GM12878 (cell line): ENCODE results near the gene NR1D1.

Experiments used
- GABPA ChIP-seq: IDR thresholded peaks from 2 replicates; pipeline ENCODE4 v1.6.1; 2014; ENCODE audit warnings: antibody characterized with exemption, low read depth, mild to moderate bottlenecking, inconsistent platforms
- POLR2A ChIP-seq: IDR thresholded peaks from 2 replicates; pipeline ENCODE4 v1.6.1; 2011; ENCODE audit warnings: low read depth, mild to moderate bottlenecking, low read length
- RAD21 ChIP-seq: IDR thresholded peaks from 2 replicates; pipeline ENCODE4 v1.6.1; 2011; ENCODE audit warnings: mild to moderate bottlenecking, low read depth, low read length, moderate library complexity; ENCODE audit not compliant: insufficient read depth
- SIX5 ChIP-seq: IDR thresholded peaks from 2 replicates; pipeline ENCODE4 v1.6.1; 2011; ENCODE audit warnings: mild to moderate bottlenecking, low read depth, low read length, moderate library complexity; ENCODE audit not compliant: severe bottlenecking
- ZNF274 ChIP-seq: IDR thresholded peaks from one replicate; pipeline ENCODE4 v1.8.0; 2011; ENCODE audit not compliant: insufficient read length, insufficient read depth
- TF ChIP-seq, protein P1 (sequence below): fragments of 450-650 bp; IDR thresholded peaks from 2 replicates; pipeline ENCODE4 v1.6.1; 2017; ENCODE audit warnings: antibody characterized with exemption, mild to moderate bottlenecking, moderate library complexity

DNA sequence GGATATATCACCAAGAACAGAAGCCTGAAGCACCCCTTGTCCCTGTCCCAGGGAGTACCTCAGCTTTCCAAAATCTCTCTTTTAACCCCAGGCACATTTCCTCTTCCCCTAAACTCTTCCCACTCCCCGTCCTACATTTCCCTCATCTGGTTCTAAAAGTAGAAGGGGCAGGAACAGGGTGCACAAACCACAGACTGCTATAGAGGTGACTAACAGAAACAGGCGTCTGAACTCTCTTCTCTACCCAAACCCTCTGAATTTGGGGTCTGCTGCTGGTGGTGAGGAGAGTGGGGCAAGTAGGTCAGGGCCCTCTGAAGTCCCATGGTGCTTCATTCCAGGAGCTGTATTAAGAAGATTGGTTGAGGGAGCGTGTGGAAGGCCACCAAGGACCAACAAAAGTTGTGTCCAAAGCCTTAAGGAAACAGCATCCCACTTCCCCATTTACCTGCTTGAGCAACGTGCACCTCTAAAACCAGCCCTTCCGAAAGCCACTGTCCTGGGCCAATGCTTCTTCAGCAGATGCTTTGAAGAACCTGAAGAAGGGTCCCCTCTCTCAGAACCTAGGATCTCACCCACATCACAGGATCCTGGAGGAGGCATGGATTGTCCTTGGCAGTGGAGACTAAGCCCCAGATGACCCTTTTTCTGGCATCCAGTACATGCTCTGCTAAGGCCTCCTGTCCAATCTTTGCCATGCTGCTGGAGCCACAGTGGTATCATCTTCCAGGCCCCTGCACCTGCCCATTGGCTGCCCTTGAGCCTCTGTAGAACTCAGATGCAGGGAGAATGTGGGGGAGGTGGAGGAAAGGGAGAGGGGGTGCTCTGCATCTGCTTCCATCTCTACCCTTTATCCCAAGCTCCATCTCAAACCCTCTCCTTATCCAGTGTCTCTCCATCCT, 5.7 kb upstream of the NR1D1 start:
- TF ChIP-seq RAD21 (no peak), ZNF274 (no peak), POLR2A (no peak), SIX5 (no peak), GABPA (no peak)
- TF ChIP-seq, protein P1, sequence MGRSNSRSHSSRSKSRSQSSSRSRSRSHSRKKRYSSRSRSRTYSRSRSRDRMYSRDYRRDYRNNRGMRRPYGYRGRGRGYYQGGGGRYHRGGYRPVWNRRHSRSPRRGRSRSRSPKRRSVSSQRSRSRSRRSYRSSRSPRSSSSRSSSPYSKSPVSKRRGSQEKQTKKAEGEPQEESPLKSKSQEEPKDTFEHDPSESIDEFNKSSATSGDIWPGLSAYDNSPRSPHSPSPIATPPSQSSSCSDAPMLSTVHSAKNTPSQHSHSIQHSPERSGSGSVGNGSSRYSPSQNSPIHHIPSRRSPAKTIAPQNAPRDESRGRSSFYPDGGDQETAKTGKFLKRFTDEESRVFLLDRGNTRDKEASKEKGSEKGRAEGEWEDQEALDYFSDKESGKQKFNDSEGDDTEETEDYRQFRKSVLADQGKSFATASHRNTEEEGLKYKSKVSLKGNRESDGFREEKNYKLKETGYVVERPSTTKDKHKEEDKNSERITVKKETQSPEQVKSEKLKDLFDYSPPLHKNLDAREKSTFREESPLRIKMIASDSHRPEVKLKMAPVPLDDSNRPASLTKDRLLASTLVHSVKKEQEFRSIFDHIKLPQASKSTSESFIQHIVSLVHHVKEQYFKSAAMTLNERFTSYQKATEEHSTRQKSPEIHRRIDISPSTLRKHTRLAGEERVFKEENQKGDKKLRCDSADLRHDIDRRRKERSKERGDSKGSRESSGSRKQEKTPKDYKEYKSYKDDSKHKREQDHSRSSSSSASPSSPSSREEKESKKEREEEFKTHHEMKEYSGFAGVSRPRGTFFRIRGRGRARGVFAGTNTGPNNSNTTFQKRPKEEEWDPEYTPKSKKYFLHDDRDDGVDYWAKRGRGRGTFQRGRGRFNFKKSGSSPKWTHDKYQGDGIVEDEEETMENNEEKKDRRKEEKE: no peak
